Right lobe of liver (tissue), 4 donors: ENCODE measurements around the gene EML2.

Source experiments
- POLR2A ChIP-seq: fragments of 450-650 bp; IDR thresholded peaks from one replicate; pipeline ENCODE4 v1.6.1; 2017; ENCODE audit warnings: antibody characterized with exemption, mild to moderate bottlenecking
- TF ChIP-seq, protein P1 (sequence below), 4 donors: fragments of 200-600 bp in 3 of 4; fragments of 450-650 bp in 1 of 4; IDR thresholded peaks; one replicate each; pipeline versions ENCODE4 v1.5.1 to v1.8.0; 2016 to 2022; ENCODE audit warnings: antibody characterized with exemption in 4 of 4, mild to moderate bottlenecking in 2 of 4
- donor health status: DM: no; HTN: no; CAD: no.
- donor health status: DM: no; HTN: no; CAD: no.
- donor health status: DM: no; HTN: yes; CAD: no.

DNA sequence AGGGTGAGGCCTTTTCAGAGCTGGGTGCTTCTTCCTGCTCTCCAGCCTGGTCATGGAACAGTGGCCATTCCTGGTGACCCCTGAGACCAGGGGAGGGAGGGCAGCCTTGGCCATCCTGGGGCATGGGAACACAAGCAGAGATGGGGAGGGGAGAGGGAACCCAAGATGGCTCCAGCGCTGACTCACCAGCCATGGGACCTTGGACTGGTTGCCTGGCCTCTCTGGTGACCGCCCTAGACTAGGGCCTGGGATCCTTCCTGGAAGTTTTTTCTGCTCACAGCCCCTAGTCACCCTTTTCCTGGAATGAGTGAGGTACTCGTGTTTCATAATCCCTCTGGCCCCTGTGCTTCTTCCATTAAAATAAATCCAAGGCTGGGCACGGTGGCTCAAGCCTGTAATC lies 51.3 kb downstream of the EML2 start:
- TF ChIP-seq, protein P1, sequence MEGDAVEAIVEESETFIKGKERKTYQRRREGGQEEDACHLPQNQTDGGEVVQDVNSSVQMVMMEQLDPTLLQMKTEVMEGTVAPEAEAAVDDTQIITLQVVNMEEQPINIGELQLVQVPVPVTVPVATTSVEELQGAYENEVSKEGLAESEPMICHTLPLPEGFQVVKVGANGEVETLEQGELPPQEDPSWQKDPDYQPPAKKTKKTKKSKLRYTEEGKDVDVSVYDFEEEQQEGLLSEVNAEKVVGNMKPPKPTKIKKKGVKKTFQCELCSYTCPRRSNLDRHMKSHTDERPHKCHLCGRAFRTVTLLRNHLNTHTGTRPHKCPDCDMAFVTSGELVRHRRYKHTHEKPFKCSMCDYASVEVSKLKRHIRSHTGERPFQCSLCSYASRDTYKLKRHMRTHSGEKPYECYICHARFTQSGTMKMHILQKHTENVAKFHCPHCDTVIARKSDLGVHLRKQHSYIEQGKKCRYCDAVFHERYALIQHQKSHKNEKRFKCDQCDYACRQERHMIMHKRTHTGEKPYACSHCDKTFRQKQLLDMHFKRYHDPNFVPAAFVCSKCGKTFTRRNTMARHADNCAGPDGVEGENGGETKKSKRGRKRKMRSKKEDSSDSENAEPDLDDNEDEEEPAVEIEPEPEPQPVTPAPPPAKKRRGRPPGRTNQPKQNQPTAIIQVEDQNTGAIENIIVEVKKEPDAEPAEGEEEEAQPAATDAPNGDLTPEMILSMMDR (IDR thresholded peaks at IDR 0.05) = no peak
- no peak for TF ChIP-seq POLR2A
